ENCODE data around the gene RNU2-1. TPM values are rescaled to one million over a fixed set of nuclear protein-coding genes. Genes with fewer than 3 reads are reported as not detected.

The RNU2-1 gene
- total and polyA plus RNA-seq, 10 donors = 8,053 to 10,281 (median 8,790) TPM; not detected in 6

DNA sequence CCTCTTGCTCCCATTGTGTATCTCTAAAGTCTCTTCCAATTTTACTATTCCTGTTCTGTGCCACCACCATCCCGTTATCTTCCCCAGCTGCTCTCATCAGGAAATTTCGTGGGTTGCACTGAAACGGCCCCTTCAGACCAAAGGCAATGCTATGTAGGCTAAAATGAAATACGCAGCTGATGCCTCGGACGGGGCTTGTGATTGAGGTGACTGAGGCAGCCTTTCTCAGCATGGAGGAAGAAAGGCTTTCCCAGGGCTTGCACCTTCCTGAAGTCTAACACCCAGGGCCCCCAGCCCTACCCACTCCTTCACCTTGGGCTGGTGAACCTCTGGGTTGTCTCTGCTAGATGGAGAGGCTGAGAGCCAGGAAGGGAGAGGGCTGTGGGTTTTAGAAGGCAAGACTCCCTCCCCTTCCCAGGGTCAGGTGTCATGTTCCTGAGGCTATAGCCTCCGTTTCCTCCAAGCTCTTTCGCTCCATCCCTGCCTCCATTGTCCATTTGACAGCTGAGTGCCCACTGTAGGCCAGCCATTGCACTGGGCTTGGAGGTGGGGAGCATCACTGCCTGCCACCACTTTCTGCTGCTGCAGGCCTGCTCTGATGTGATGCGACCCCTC lies 13.2 kb downstream of the RNU2-1 start:
- H3K36me3 ChIP-seq = peaks cover 0 to 93% (median 30%) of the 10 kb centered on the region in 6 donors
- H3K27ac ChIP-seq = no peak overlapping the region
- intact Hi-C loops (cut with DNase I; ENCODE audit: low total_unique reads) = no loop called here
- H3K4me3 ChIP-seq = no peak overlapping the region
- peak; percentile 38 for DNase-seq
- WGBS, 5 donors = 82 to 92% (median 89%) methylated on average over 9 of the region's 9 CpGs
- peaks cover 0 to 9% (median 0%) of the 10 kb centered on the region in 6 donors for H3K4me1 ChIP-seq
- no peaks in the 10 kb centered on the region for H3K9me3 ChIP-seq
- H3K27me3 ChIP-seq (replicated peaks in 1 of 7) = no peaks in the 10 kb centered on the region
- TF ChIP-seq POLR2A (IDR thresholded peaks at IDR 0.05) (no peak), POLR2AphosphoS5 (IDR thresholded peaks at IDR 0.05) (peak in 1 of 3 donors; percentile 33)

DNA sequence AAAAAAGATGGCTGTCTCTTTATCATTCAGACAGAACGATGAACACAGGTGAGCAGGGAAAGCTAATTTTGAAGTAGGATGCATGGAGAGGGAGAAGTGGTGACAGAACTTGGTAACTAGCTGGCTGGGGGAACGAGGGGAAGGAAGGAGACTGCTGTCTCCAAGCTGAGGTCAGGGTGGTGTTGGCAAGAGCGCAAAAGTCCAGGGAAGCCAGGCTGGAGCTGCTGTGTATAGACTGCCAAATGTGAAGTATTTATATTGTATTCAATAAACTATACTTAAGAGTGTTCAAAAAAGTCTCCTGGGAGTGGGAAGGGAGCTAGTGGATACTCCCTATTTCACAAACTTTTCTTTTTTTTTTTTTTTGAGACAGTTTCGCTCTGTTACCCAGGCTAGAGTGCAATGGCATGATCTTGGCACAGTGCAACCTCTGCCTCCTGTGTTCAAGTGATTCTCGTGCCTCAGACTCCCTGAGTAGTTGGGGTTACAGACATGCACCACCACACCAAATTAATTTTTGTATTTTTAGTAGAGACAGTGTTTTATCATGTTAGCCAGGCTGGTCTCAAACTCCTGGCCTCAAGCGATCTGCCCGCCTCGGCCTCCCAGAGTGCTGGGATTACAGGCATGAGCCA lies 13.9 kb downstream of the RNU2-1 start:
- Histone ChIP-seq H3K9me3 (no peaks in the 10 kb centered on the region), H3K4me1 (peaks cover 0 to 13% (median 0%) of the 10 kb centered on the region in 6 donors), H3K27me3 (replicated peaks in 1 of 7) (no peaks in the 10 kb centered on the region), H3K36me3 (peaks cover 0 to 95% (median 31%) of the 10 kb centered on the region in 6 donors), H3K27ac (no peak overlapping the region), H3K4me3 (no peak overlapping the region)
- intact Hi-C loops (cut with DNase I; ENCODE audit: low total_unique reads) = no loop called here
- TF ChIP-seq CTCF (IDR thresholded peaks at IDR 0.05 in 8 of 11, conservative IDR thresholded peaks at IDR 0.05 in 3 of 11) (no peak), POLR2A (IDR thresholded peaks at IDR 0.05) (no peak), POLR2AphosphoS5 (IDR thresholded peaks at IDR 0.05) (no peak)
- DNase-seq = peak; percentile 23
- WGBS, 5 donors = 67 to 84% (median 79%) methylated on average over 8 of the region's 8 CpGs

DNA sequence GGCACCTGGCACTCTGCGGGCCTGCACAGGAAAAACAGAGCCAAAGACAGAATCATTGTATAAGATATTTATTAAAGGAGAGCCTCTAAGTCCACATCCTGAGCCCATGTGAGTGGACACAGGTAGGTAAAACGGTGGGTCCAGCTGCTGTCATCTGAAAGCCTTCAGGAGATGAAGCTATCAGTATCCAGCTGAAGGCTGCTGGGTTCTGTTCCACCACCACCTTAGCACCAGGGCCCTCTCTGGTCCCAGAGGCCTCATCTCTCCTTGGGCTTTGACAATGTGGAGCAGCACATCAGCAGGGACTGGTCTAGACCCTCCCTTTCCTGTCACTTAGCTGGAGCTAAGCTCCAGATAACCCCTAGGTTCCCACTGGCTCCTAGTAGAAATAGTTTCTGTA lies 14.8 kb downstream of the RNU2-1 start:
- H3K4me3 ChIP-seq = no peak overlapping the region
- intact Hi-C loops (cut with DNase I; ENCODE audit: low total_unique reads) = no loop called here
- WGBS, 5 donors = 70 to 98% (median 93%) methylated on average over 2 of the region's 2 CpGs
- no peaks in the 10 kb centered on the region for H3K9me3 ChIP-seq
- DNase-seq = peak; percentile 4
- H3K27ac ChIP-seq = no peak overlapping the region
- no peak for TF ChIP-seq CTCF (IDR thresholded peaks at IDR 0.05 in 8 of 11, conservative IDR thresholded peaks at IDR 0.05 in 3 of 11)
- TF ChIP-seq POLR2AphosphoS5 (IDR thresholded peaks at IDR 0.05) = no peak
- no peak for TF ChIP-seq POLR2A (IDR thresholded peaks at IDR 0.05)
- no peaks in the 10 kb centered on the region for H3K27me3 ChIP-seq (replicated peaks in 1 of 7)
- H3K4me1 ChIP-seq = peaks cover 0 to 10% (median 2%) of the 10 kb centered on the region in 6 donors
- H3K36me3 ChIP-seq = peaks cover 0 to 95% (median 27%) of the 10 kb centered on the region in 6 donors

DNA sequence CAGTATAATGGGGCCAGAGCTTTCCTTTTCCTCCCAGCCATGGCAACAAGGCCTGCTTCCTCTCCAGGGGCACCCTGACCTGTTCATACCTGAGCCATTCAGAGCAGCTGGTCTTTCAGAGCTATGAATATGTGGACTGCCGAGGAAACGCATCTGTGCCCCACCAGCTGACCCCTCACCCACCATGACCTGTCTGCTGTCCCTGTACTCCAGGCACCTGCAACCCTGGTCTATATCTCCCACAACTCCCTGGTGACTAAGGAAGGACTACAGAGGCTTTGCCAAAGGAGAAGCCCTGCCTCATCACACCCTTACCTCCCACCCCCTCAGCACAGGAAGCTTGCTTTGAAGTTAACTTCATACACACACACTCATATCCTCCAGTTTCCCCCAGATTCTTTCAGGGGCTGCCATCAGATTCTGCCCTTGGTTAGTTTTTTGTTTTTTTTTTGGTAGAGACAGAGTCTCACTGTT lies 16.1 kb downstream of the RNU2-1 start:
- H3K27me3 ChIP-seq (replicated peaks in 1 of 7) = no peaks in the 10 kb centered on the region
- TF ChIP-seq CTCF (IDR thresholded peaks at IDR 0.05 in 8 of 11, conservative IDR thresholded peaks at IDR 0.05 in 3 of 11) (no peak), POLR2AphosphoS5 (IDR thresholded peaks at IDR 0.05) (no peak), POLR2A (IDR thresholded peaks at IDR 0.05) (no peak)
- H3K4me1 ChIP-seq = peaks cover 5 to 22% (median 14%) of the 10 kb centered on the region in 6 donors
- H3K27ac ChIP-seq = no peak overlapping the region
- WGBS, 5 donors = 82 to 96% (median 94%) methylated on average over 2 of the region's 2 CpGs
- peak; percentile 42 for DNase-seq
- no peaks in the 10 kb centered on the region for H3K9me3 ChIP-seq
- H3K36me3 ChIP-seq = peaks cover 0 to 92% (median 27%) of the 10 kb centered on the region in 6 donors
- H3K4me3 ChIP-seq = no peak overlapping the region
- intact Hi-C loops (cut with DNase I; ENCODE audit: low total_unique reads) = no loop called here
